Small intestine (tissue), 7 donors: ENCODE results near the gene ZNF790. TPM values are rescaled to one million over a fixed set of nuclear protein-coding genes. Genes with fewer than 3 reads are reported as not detected.

Source experiments
- DNase-seq, 2 donors: peaks; one replicate each; pipeline versions ENCODE4 v3.0.0 to v3.0.0-alpha.2; 2013
- FAIRE-seq: peaks from 2 replicates; lab custom pipeline; 2012; peaks lifted over from hg19 to GRCh38; lab: Jason Lieb, UNC
- H3K27ac ChIP-seq, 3 donors: one replicate each; pipeline ENCODE4 v1.5.1; 2013; ENCODE audit warnings: low read length in 2 of 3, mild to moderate bottlenecking in 2 of 3, control low read depth in 1 of 3, inconsistent platforms in 1 of 3, low read depth in 1 of 3, moderate library complexity in 1 of 3
- H3K27me3 ChIP-seq, 3 donors: one replicate each; pipeline ENCODE4 v1.6.1; 2013; ENCODE audit warnings: low read length in 3 of 3, inconsistent platforms in 1 of 3; ENCODE audit not compliant: control insufficient read depth in 3 of 3, insufficient read depth in 3 of 3
- H3K36me3 ChIP-seq, 3 donors: one replicate each; pipeline ENCODE4 v1.6.1; 2013; ENCODE audit warnings: low read length in 3 of 3, inconsistent platforms in 1 of 3, low read depth in 1 of 3, mild to moderate bottlenecking in 1 of 3, moderate library complexity in 1 of 3; ENCODE audit not compliant: control insufficient read depth in 3 of 3, insufficient read depth in 2 of 3
- H3K4me1 ChIP-seq, 3 donors: one replicate each; pipeline ENCODE4 v1.6.1; 2013; ENCODE audit warnings: low read length in 2 of 3, inconsistent platforms in 1 of 3, low read depth in 1 of 3, mild to moderate bottlenecking in 1 of 3, moderate library complexity in 1 of 3; ENCODE audit not compliant: control insufficient read depth in 3 of 3, insufficient read depth in 2 of 3
- H3K4me3 ChIP-seq, 3 donors: one replicate each; pipeline ENCODE4 v1.5.1; 2013; ENCODE audit warnings: low read length in 3 of 3, control low read depth in 1 of 3, inconsistent platforms in 1 of 3, low read depth in 1 of 3, mild to moderate bottlenecking in 1 of 3, moderate library complexity in 1 of 3
- H3K9me3 ChIP-seq, 2 donors: one replicate each; pipeline ENCODE4 v1.6.1; 2013; ENCODE audit warnings: low read depth in 1 of 2, low read length in 1 of 2; ENCODE audit not compliant: control insufficient read depth in 2 of 2, insufficient read depth in 1 of 2
- WGBS, 3 donors: extraction: QIAGEN DNeasy Blood & Tissue Kit; methylation state at CpG; one replicate each; pipeline ENCODE4 v1.1.7; 2013; 5-methylcytosine and 5-hydroxymethylcytosine counted together
- polyA plus RNA-seq, 4 donors: library from polyadenylated mRNA; stranded (reverse) in 3 of 4; unstranded in 1 of 4; fragments of 200-250 nt in 3 of 4; fragments of 120-200 nt in 1 of 4; gene quantifications; one replicate each; pipeline versions ENCODE4 v1.2.1 to v1.2.3, GENCODE V29; 2013
- donor health status: healthy with polysubstance abuse.
- donor health status: control.
- donor health status: control.
- donor health status: Bipolar disorder and iron deficiency.
- donor health status: healthy.

Gene ZNF790
- polyA plus RNA-seq, 4 donors: 1.1 to 10.1 (median 1.9) TPM

- H3K4me1 ChIP-seq: peaks cover 0 to 6% (median 0%) of the 10 kb centered on the region in 3 donors
- peaks cover 0 to 33% of the 10 kb centered on the region in 2 donors for H3K9me3 ChIP-seq
- peak overlapping the region in 2 of 3 donors; percentile 83 to 98 for H3K27ac ChIP-seq
- no peaks in the 10 kb centered on the region for H3K27me3 ChIP-seq
- peak overlapping the region; percentile 56 to 72 (median 69) for H3K4me3 ChIP-seq
- H3K36me3 ChIP-seq: peaks cover 0 to 8% (median 5%) of the 10 kb centered on the region in 3 donors
- 13 to 32% (median 23%) methylated on average over 12 of the region's 12 CpGs for WGBS, 3 donors
- FAIRE-seq (peak; percentile 5), DNase-seq (no peak)
These were observed 667 bp upstream of the ZNF790 start for GRCh38 chr19:36838784-36839324.

- 8 to 19% (median 14%) methylated on average over 8 of the region's 8 CpGs for WGBS, 3 donors
- Histone ChIP-seq H3K27me3 (no peaks in the 10 kb centered on the region), H3K4me3 (peak overlapping the region; percentile 56 to 72 (median 69)), H3K9me3 (peaks cover 0 to 39% of the 10 kb centered on the region in 2 donors), H3K27ac (peak overlapping the region; percentile 83 to 98 (median 93)), H3K36me3 (peaks cover under 1 to 14% (median 6%) of the 10 kb centered on the region in 3 donors), H3K4me1 (peaks cover 0 to 6% (median 0%) of the 10 kb centered on the region in 3 donors)
- FAIRE-seq (no peak), DNase-seq (peak; percentile 15 to 68)
These were observed 846 bp downstream of the ZNF790 start for GRCh38 chr19:36837176-36837905.

GRCh38 chr19:36833430-36833829 lies 4.8 kb downstream of the ZNF790 start:
- Histone ChIP-seq H3K4me3 (no peak overlapping the region), H3K27me3 (no peaks in the 10 kb centered on the region), H3K4me1 (peaks cover 0 to 6% (median 0%) of the 10 kb centered on the region in 3 donors), H3K27ac (no peak overlapping the region), H3K36me3 (peaks cover 3 to 15% (median 5%) of the 10 kb centered on the region in 3 donors), H3K9me3 (peaks cover 1 to 65% of the 10 kb centered on the region in 2 donors)
- DNase-seq (no peak), FAIRE-seq (no peak)
- WGBS, 3 donors: 94 to 100% (median 100%) methylated on average over 2 of the region's 2 CpGs

- H3K9me3 ChIP-seq: peaks cover 7 to 56% of the 10 kb centered on the region in 2 donors
- no peak for DNase-seq
- no peak for FAIRE-seq
- no peak overlapping the region for H3K27ac ChIP-seq
- WGBS, 3 donors: 97 to 99% (median 97%) methylated on average over 5 of the region's 5 CpGs
- no peaks in the 10 kb centered on the region for H3K4me1 ChIP-seq
- H3K4me3 ChIP-seq: no peak overlapping the region
- peaks cover 14 to 31% (median 31%) of the 10 kb centered on the region in 3 donors for H3K36me3 ChIP-seq
- H3K27me3 ChIP-seq: no peaks in the 10 kb centered on the region
These were observed 16.4 kb downstream of the ZNF790 start for GRCh38 chr19:36821758-36822157.

GRCh38 chr19:36819130-36819630 lies 19.0 kb downstream of the ZNF790 start:
- no peak for FAIRE-seq
- no peaks in the 10 kb centered on the region for H3K4me1 ChIP-seq
- WGBS, 3 donors: 96 to 97% (median 97%) methylated on average over 7 of the region's 7 CpGs
- H3K4me3 ChIP-seq: no peak overlapping the region
- H3K27me3 ChIP-seq: no peaks in the 10 kb centered on the region
- H3K27ac ChIP-seq: no peak overlapping the region
- peaks cover 8 to 56% of the 10 kb centered on the region in 2 donors for H3K9me3 ChIP-seq
- H3K36me3 ChIP-seq: peaks cover 14 to 35% (median 27%) of the 10 kb centered on the region in 3 donors
- no peak for DNase-seq

- H3K9me3 ChIP-seq: peaks cover 4 to 53% of the 10 kb centered on the region in 2 donors
- H3K27me3 ChIP-seq: no peaks in the 10 kb centered on the region
- H3K27ac ChIP-seq: no peak overlapping the region
- peaks cover 4 to 25% (median 9%) of the 10 kb centered on the region in 3 donors for H3K36me3 ChIP-seq
- DNase-seq (no peak), FAIRE-seq (no peak)
- no peaks in the 10 kb centered on the region for H3K4me1 ChIP-seq
- no peak overlapping the region for H3K4me3 ChIP-seq
These were observed 31.2 kb downstream of the ZNF790 start for GRCh38 chr19:36807029-36807428.

- 90 to 100% (median 94%) methylated on average over 1 of the region's 1 CpG for WGBS, 3 donors
- Histone ChIP-seq H3K9me3 (peaks cover 4 to 63% of the 10 kb centered on the region in 2 donors), H3K4me1 (no peaks in the 10 kb centered on the region), H3K27ac (no peak overlapping the region), H3K27me3 (no peaks in the 10 kb centered on the region), H3K36me3 (peaks cover 6 to 35% (median 9%) of the 10 kb centered on the region in 3 donors), H3K4me3 (no peak overlapping the region)
- FAIRE-seq: no peak
- DNase-seq: no peak
These were observed 32.8 kb downstream of the ZNF790 start for GRCh38 chr19:36805364-36805763.

- H3K9me3 ChIP-seq: peaks cover 4 to 66% of the 10 kb centered on the region in 2 donors
- H3K36me3 ChIP-seq: peaks cover 4 to 17% (median 5%) of the 10 kb centered on the region in 3 donors
- 3 to 6% (median 5%) methylated on average over 9 of the region's 9 CpGs for WGBS, 3 donors
- H3K27ac ChIP-seq: peak overlapping the region in 2 of 3 donors; percentile 77 to 78
- no peaks in the 10 kb centered on the region for H3K4me1 ChIP-seq
- H3K27me3 ChIP-seq: no peaks in the 10 kb centered on the region
- H3K4me3 ChIP-seq: peak overlapping the region; percentile 42 to 68 (median 58)
- DNase-seq: no peak
- no peak for FAIRE-seq
These were observed 40.4 kb downstream of the ZNF790 start for GRCh38 chr19:36797786-36798108.
